Left ventricle myocardium inferior (tissue), 1 donor: Measurements from ENCODE around the gene PER2. TPM values are rescaled to one million over a fixed set of nuclear protein-coding genes. Genes with fewer than 3 reads are reported as not detected.

ENCODE experiments used
- DNase-seq: peaks from one replicate; pipeline ENCODE4 v3.0.0-alpha.2; 2020
- H3K27ac ChIP-seq: fragments of 200-600 bp; replicated peaks from 2 replicates; pipeline ENCODE4 v1.8.0; 2021
- H3K27me3 ChIP-seq: fragments of 200-600 bp; 2 replicates; pipeline ENCODE4 v1.8.0; 2021; ENCODE audit warnings: low read depth
- H3K36me3 ChIP-seq: fragments of 200-600 bp; 2 replicates; pipeline ENCODE4 v1.8.0; 2021
- H3K4me1 ChIP-seq: fragments of 200-600 bp; 2 replicates; pipeline ENCODE4 v1.8.0; 2021
- H3K4me3 ChIP-seq: fragments of 200-600 bp; 2 replicates; pipeline ENCODE4 v1.8.0; 2021; ENCODE audit warnings: mild to moderate bottlenecking, moderate library complexity
- H3K9me3 ChIP-seq: fragments of 200-600 bp; replicated peaks from 2 replicates; pipeline ENCODE4 v1.8.0; 2021
- intact Hi-C: fragments of 100-400 bp; cut with micrococcal nuclease; formaldehyde crosslinking; loops from one replicate; pipeline ENCODE4 v1.11.0; 2022
- total RNA-seq: library from RNA; stranded (reverse); fragmentation: NEBNext Ultra II Directional; extraction: Animal tissue kit (Norgen Biotek cat#: 25700); gene quantifications from one replicate; pipeline ENCODE4 v1.2.1, GENCODE V29; 2021
- TF ChIP-seq, protein P1 (sequence below): fragments of 200-600 bp; IDR thresholded peaks from 2 replicates; pipeline ENCODE4 v1.8.0; 2021; ENCODE audit warnings: antibody characterized with exemption, mild to moderate bottlenecking, borderline replicate concordance
- donor health status: DM: no; HTN: yes; CAD: no; lungs with severe emphysema.

The PER2 gene
- total RNA-seq, 1 donor from 2014 or later = 3.4 TPM

DNA sequence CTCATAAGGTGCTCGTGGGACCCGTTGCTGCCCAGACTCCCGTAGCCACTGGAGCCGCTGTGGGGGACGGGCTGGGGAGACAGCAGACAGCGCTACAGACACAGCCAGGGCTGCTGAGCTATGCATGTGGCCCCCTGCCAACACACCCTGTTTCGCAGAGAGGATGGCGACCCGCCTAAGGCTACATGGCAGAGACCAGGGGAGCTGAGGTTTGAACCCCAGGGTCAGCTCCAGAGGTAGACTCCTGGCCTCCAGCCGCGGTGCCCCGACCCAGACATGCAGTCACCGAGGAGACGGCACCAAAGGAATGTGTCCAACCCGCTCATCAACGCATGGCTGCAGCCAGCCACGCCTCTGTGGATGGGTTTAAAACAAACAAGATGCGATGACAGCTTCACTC, 27.5 kb downstream of the PER2 start:
- no peak for DNase-seq
- Histone ChIP-seq H3K4me3 (peak overlapping the region; percentile 8), H3K9me3 (no peaks in the 10 kb centered on the region), H3K4me1 (peaks cover 50% of the 10 kb centered on the region), H3K36me3 (peaks cover 50% of the 10 kb centered on the region), H3K27ac (peak overlapping the region; percentile 9), H3K27me3 (no peaks in the 10 kb centered on the region)
- intact Hi-C loops = no loop called here
- TF ChIP-seq, protein P1, sequence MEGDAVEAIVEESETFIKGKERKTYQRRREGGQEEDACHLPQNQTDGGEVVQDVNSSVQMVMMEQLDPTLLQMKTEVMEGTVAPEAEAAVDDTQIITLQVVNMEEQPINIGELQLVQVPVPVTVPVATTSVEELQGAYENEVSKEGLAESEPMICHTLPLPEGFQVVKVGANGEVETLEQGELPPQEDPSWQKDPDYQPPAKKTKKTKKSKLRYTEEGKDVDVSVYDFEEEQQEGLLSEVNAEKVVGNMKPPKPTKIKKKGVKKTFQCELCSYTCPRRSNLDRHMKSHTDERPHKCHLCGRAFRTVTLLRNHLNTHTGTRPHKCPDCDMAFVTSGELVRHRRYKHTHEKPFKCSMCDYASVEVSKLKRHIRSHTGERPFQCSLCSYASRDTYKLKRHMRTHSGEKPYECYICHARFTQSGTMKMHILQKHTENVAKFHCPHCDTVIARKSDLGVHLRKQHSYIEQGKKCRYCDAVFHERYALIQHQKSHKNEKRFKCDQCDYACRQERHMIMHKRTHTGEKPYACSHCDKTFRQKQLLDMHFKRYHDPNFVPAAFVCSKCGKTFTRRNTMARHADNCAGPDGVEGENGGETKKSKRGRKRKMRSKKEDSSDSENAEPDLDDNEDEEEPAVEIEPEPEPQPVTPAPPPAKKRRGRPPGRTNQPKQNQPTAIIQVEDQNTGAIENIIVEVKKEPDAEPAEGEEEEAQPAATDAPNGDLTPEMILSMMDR = no peak

DNA sequence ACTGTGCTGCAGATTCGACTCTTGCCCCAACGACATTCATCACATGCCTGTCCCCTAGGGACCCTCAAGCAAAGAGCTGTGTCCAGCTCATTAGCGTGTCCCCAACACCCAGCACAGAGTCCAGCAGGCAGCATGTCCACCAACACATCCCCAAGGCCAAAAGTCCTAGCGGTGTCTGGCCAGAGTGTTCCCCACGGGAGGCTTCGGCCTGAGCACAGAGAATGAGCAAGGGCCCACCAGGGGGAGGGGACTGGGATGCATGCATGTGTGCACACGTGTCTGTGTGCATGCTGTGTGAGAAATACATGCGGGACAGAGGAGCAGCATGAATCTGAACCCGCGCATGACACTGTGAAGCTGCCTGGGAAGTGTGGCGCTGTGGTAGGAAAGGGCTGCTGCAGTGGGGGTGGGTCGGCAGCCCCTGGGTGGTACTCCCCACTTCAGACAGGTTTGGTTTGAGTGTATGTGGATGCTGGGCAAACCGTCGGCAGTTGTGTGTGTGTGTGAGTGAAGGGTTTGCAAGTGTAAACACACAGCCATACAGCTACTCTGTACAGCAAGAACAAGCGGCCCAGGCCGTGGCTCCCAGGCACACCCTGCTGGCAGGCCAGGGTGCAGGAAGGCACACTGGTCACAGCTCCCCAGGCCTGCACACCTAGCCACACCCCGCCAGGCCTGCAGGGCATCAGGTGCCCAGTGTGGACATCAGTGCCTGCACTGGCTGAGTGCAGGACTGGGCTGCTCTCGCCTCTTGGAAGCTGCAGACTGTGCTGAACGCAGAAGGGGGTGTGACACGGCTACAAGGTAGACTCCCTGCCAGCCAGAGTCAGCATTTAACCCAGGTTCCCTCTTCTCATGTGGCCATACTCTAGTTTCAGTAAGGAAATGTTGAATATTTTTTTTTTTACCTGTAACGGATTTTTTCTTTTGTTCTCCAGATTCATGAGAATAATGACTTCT, 29.1 kb downstream of the PER2 start:
- Histone ChIP-seq H3K27me3 (no peaks in the 10 kb centered on the region), H3K36me3 (peaks cover 61% of the 10 kb centered on the region), H3K9me3 (no peaks in the 10 kb centered on the region), H3K27ac (no peak overlapping the region), H3K4me1 (peaks cover 44% of the 10 kb centered on the region), H3K4me3 (no peak overlapping the region)
- TF ChIP-seq, protein P1 = no peak
- DNase-seq = no peak
- intact Hi-C loops = no loop called here

DNA sequence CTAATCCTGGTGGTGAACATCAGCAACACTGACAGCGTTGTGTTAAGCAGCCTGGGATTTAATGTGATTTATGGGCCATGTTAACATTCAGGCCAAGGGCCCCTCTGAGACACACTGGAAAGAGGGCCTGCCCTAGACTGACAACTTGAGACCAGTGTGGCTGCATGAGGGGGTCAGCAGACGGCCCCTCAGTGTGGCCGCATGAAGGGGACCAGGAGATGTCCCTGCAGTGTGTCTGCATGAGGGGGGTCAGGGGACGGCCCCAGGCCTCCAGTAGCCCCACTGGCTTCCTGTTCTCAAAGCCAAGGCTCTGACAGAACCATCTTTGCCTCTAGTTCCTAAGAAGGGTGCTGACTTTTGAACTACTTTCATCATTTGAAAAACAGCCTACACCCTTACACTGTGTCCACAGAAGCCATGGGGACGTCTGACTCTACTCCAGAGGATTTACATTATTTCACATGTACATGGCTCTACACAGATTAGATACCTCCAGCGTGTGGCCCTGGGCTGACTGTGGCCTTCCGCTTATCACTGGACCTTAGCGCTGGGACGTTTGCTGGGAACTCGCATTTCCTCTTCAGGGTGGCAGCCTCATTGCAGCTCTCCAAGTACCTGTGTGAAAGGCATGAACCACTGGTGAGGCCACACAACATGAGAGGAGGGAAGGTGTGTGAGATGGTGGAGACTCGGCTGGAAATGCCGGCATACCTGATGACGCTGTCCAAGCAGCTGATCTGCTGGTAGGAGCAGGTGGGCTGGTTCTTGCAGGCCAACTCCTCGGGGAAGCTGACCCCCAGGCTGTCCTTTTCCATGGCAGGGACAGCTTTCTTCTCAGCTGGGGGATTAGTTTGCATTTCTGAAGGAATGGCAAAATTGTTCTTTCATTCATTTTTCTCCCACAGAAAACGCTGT, 30.4 kb downstream of the PER2 start:
- H3K36me3 ChIP-seq = peaks cover 71% of the 10 kb centered on the region
- H3K9me3 ChIP-seq = no peaks in the 10 kb centered on the region
- TF ChIP-seq, protein P1 = no peak
- no peak overlapping the region for H3K27ac ChIP-seq
- H3K27me3 ChIP-seq = no peaks in the 10 kb centered on the region
- intact Hi-C loops = no loop called here
- no peak for DNase-seq
- H3K4me3 ChIP-seq = no peak overlapping the region
- peaks cover 31% of the 10 kb centered on the region for H3K4me1 ChIP-seq

DNA sequence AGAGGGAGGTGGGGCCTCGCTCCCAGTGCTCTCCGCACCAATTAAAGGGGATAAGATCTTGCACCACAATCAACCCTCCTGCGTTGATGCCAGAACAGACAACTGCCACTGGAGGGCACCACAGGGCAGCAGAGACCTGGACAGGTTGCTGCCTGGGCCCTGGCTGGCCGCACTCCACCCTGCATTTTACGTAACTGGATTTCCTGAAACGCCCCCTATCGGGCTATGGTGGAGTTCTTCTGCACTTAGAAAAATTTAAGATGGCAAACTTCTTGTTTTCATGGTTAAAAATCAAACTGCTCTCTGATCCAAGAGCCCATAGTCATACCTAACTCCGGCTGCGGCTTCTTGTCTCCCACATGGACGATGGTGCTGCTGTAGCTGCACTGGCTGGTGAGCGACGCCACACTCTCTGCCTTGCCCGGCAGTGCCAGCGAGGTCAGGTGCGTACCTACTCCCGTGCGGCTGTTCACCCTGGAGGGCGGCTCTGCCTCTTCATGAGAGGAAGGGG, 31.8 kb downstream of the PER2 start:
- no peaks in the 10 kb centered on the region for H3K27me3 ChIP-seq
- intact Hi-C loops = no loop called here
- TF ChIP-seq, protein P1 = peak; percentile 77
- no peak overlapping the region for H3K27ac ChIP-seq
- peaks cover 20% of the 10 kb centered on the region for H3K4me1 ChIP-seq
- peaks cover 85% of the 10 kb centered on the region for H3K36me3 ChIP-seq
- peak; percentile 62 for DNase-seq
- H3K9me3 ChIP-seq = no peaks in the 10 kb centered on the region
- H3K4me3 ChIP-seq = no peak overlapping the region

DNA sequence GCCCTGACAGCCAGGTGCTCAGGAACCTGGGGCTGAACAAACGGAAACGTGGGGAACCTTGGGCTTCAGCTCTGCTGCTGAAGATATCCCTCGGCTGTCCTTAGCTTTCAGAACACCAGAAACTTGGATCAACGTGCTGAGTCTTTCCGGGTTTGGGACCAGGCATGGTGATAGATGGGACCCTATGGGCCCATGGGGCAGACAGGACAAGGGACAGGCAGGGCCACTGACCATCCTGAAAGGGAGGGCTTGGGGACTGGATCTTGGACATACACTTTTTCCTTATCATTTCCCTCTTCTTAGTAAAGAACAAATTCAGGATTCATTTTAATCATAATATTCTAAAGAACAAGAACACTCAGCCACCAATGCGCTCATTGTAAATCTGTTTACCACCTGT, 32.3 kb downstream of the PER2 start:
- Histone ChIP-seq H3K4me3 (no peak overlapping the region), H3K36me3 (peaks cover 90% of the 10 kb centered on the region), H3K27me3 (no peaks in the 10 kb centered on the region), H3K9me3 (no peaks in the 10 kb centered on the region), H3K27ac (no peak overlapping the region), H3K4me1 (peaks cover 15% of the 10 kb centered on the region)
- no peak for DNase-seq
- TF ChIP-seq, protein P1 = no peak
- intact Hi-C loops = no loop called here
